HAP-1 (cell line): Measurements from ENCODE around the gene TDRD9.
A peak's percentile ranks its signal among the peaks of the same experiment; 100 is the strongest.

Source experiments
- DNase-seq, 2 experiments: peaks; one replicate each; pipeline ENCODE4 v3.0.0-alpha.2; 2016 to 2020; ENCODE audit warnings: low spot score in 2 of 2
- H3K27me3 ChIP-seq: fragments of 250-450 bp; sonication (Bioruptor Pico); 2 replicates; pipeline ENCODE4 v1.5.1; 2020; ENCODE audit warnings: low read depth, mild to moderate bottlenecking, moderate library complexity
- H3K36me3 ChIP-seq: fragments of 250-450 bp; sonication (Bioruptor Pico); replicated peaks from 2 replicates; pipeline ENCODE4 v1.5.1; 2020; ENCODE audit warnings: mild to moderate bottlenecking
- H3K4me1 ChIP-seq: fragments of 250-450 bp; sonication (Bioruptor Pico); 2 replicates; pipeline ENCODE4 v1.5.1; 2020; ENCODE audit warnings: mild to moderate bottlenecking
- H3K4me3 ChIP-seq: fragments of 250-450 bp; sonication (Bioruptor Pico); 2 replicates; pipeline ENCODE4 v1.5.1; 2020; ENCODE audit warnings: mild to moderate bottlenecking, moderate library complexity
- H3K9me3 ChIP-seq: fragments of 250-450 bp; sonication (Bioruptor Pico); 2 replicates; pipeline ENCODE4 v1.5.1; 2020; ENCODE audit warnings: mild to moderate bottlenecking, moderate library complexity
- in situ Hi-C: fragments of 300-500 bp; cut with MboI; formaldehyde crosslinking; loops from 3 replicates; pipeline ENCODE4 v1.14.3; 2020; ENCODE audit warnings: low sequenced_read_pairs, inconsistent platforms, mixed read lengths

TDRD9 gene

GRCh38 chr14:104090071-104090748 is 162.0 kb downstream of the TDRD9 start:
- Histone ChIP-seq H3K4me3 (no peak overlapping the region), H3K27me3 (no peaks in the 10 kb centered on the region), H3K36me3 (no peaks in the 10 kb centered on the region), H3K9me3 (no peaks in the 10 kb centered on the region), H3K4me1 (no peaks in the 10 kb centered on the region)
- DNase-seq = no peak
- in situ Hi-C loops = no loop called here

- in situ Hi-C loops = no loop called here
- no peaks in the 10 kb centered on the region for H3K36me3 ChIP-seq
- no peak for DNase-seq
These were observed 163.0 kb downstream of the TDRD9 start for GRCh38 chr14:104091061-104091926.

GRCh38 chr14:104091927-104092771 is 163.9 kb downstream of the TDRD9 start:
- Histone ChIP-seq H3K36me3 (no peaks in the 10 kb centered on the region), H3K9me3 (no peaks in the 10 kb centered on the region), H3K4me1 (no peaks in the 10 kb centered on the region), H3K27me3 (no peaks in the 10 kb centered on the region; the same call in 1 of the 2 replicates), H3K4me3 (no peak overlapping the region)
- in situ Hi-C loops = no loop called here
- no peak for DNase-seq

More at GRCh38 chr14:104091061-104091926, 163.0 kb downstream of the TDRD9 start:
- Histone ChIP-seq H3K9me3 (no peaks in the 10 kb centered on the region), H3K4me1 (no peaks in the 10 kb centered on the region), H3K27me3 (no peaks in the 10 kb centered on the region; the same call in 1 of the 2 replicates), H3K4me3 (no peak overlapping the region)

- Histone ChIP-seq H3K9me3 (no peaks in the 10 kb centered on the region), H3K4me3 (no peak overlapping the region), H3K36me3 (no peaks in the 10 kb centered on the region), H3K27me3 (no peaks in the 10 kb centered on the region; the same call in 1 of the 2 replicates), H3K4me1 (no peaks in the 10 kb centered on the region)
- DNase-seq = no peak
- in situ Hi-C loops = no loop called here
These were observed 164.7 kb downstream of the TDRD9 start for GRCh38 chr14:104092931-104093365.

- Histone ChIP-seq H3K9me3 (no peaks in the 10 kb centered on the region), H3K4me3 (no peak overlapping the region), H3K36me3 (no peaks in the 10 kb centered on the region), H3K4me1 (no peaks in the 10 kb centered on the region), H3K27me3 (no peaks in the 10 kb centered on the region; the same call in 1 of the 2 replicates)
- in situ Hi-C loops = no loop called here
- DNase-seq = peak in 1 of 2 experiments; percentile 54
These were observed 165.3 kb downstream of the TDRD9 start for GRCh38 chr14:104093366-104094055.

GRCh38 chr14:104094056-104094708 is 165.9 kb downstream of the TDRD9 start:
- DNase-seq = no peak
- no peaks in the 10 kb centered on the region for H3K4me1 ChIP-seq
- in situ Hi-C loops = no loop called here
- no peaks in the 10 kb centered on the region for H3K9me3 ChIP-seq
- H3K27me3 ChIP-seq = no peaks in the 10 kb centered on the region; the same call in 1 of the 2 replicates
- no peaks in the 10 kb centered on the region for H3K36me3 ChIP-seq
- no peak overlapping the region for H3K4me3 ChIP-seq

- peak; percentile 17 to 89 for DNase-seq
- Histone ChIP-seq H3K9me3 (no peaks in the 10 kb centered on the region), H3K27me3 (no peaks in the 10 kb centered on the region; the same call in 1 of the 2 replicates), H3K36me3 (no peaks in the 10 kb centered on the region), H3K4me3 (no peak overlapping the region), H3K4me1 (no peaks in the 10 kb centered on the region)
- in situ Hi-C loops = no loop called here
These were observed 166.6 kb downstream of the TDRD9 start for GRCh38 chr14:104094709-104095425.

GRCh38 chr14:104095426-104096310 is 167.4 kb downstream of the TDRD9 start:
- H3K9me3 ChIP-seq = no peaks in the 10 kb centered on the region
- no peaks in the 10 kb centered on the region; the same call in 1 of the 2 replicates for H3K27me3 ChIP-seq
- no peak overlapping the region for H3K4me3 ChIP-seq
- no peaks in the 10 kb centered on the region for H3K36me3 ChIP-seq
- H3K4me1 ChIP-seq = no peaks in the 10 kb centered on the region
- in situ Hi-C loops = no loop called here
- no peak for DNase-seq

GRCh38 chr14:104096318-104096717 is 168.1 kb downstream of the TDRD9 start:
- in situ Hi-C loops = no loop called here
- H3K27me3 ChIP-seq = no peaks in the 10 kb centered on the region; the same call in 1 of the 2 replicates
- H3K36me3 ChIP-seq = no peaks in the 10 kb centered on the region
- H3K4me1 ChIP-seq = no peaks in the 10 kb centered on the region
- no peak overlapping the region for H3K4me3 ChIP-seq
- no peak for DNase-seq
- H3K9me3 ChIP-seq = no peaks in the 10 kb centered on the region

- no peaks in the 10 kb centered on the region; the same call in 1 of the 2 replicates for H3K27me3 ChIP-seq
- in situ Hi-C loops = no loop called here
- no peak overlapping the region for H3K4me3 ChIP-seq
- DNase-seq = peak in 1 of 2 experiments; percentile 34
- no peaks in the 10 kb centered on the region for H3K36me3 ChIP-seq
- no peaks in the 10 kb centered on the region for H3K4me1 ChIP-seq
- no peaks in the 10 kb centered on the region for H3K9me3 ChIP-seq
These were observed 168.8 kb downstream of the TDRD9 start for GRCh38 chr14:104096751-104097700.
